ENCODE measurements around the gene RHO.

DNA sequence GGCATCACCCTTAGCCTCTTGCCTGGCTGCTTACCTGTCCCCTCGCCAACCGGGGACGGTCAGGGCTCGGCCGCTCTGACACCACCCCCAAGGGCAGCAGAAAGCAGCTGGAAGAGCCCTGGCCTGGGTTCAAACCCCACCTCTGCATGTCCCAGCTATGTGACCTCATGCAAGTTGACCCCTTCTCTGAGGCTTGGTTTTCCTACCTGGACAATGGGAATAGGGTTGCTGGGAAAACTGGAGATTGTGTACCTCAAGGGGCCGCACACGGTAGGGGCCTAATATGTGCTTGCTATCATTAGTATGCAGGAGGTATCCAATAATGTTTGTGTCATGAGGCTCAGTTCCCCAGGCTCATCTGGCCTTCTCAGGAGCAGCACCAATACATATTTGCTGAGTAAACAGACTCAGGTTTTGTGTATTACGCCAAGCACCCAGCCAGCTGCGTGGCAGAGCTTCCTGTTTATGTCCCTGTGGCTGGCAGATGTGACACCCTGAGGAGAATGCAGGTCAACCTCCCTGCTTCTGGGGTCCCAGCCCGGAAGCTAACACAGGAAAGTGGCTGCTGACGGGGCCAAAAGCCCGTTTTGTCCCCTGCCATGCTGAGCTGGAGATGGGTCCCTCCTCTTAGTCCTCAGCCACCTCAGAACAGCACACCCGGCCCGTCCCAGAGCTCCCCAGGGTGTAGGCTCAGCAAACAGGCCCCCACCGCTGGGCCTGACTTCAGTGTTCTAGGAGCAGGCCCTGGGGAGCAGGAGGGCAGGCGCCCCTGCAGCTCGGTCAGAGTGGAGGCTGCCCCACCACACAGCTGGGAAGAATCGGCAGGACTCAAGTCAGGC is 48.3 kb downstream of the RHO start:
- TF ChIP-seq, protein P1, sequence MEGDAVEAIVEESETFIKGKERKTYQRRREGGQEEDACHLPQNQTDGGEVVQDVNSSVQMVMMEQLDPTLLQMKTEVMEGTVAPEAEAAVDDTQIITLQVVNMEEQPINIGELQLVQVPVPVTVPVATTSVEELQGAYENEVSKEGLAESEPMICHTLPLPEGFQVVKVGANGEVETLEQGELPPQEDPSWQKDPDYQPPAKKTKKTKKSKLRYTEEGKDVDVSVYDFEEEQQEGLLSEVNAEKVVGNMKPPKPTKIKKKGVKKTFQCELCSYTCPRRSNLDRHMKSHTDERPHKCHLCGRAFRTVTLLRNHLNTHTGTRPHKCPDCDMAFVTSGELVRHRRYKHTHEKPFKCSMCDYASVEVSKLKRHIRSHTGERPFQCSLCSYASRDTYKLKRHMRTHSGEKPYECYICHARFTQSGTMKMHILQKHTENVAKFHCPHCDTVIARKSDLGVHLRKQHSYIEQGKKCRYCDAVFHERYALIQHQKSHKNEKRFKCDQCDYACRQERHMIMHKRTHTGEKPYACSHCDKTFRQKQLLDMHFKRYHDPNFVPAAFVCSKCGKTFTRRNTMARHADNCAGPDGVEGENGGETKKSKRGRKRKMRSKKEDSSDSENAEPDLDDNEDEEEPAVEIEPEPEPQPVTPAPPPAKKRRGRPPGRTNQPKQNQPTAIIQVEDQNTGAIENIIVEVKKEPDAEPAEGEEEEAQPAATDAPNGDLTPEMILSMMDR (IDR thresholded peaks at IDR 0.05; ENCODE audit: low read depth, low read length) = no peak
- no peak for TF ChIP-seq EZH2phosphoT487 (IDR thresholded peaks at IDR 0.05; ENCODE audit: low read depth)

Data from OCI-LY3 (cell line).